ENCODE results near the gene SRF. TPM values are rescaled to one million over a fixed set of nuclear protein-coding genes. Genes with fewer than 3 reads are reported as not detected.

SRF gene
- total and polyA plus RNA-seq, 2 donors (not counting 3 experiments of a cell fraction or from before 2014, with no cell fraction given) = 34.4 to 55.8 TPM

- FAIRE-seq = no peak
- Histone ChIP-seq H3K27me3 (ENCODE audit: control insufficient read depth in 2 of 2, insufficient read depth in 2 of 2, low read length in 2 of 2) (no peaks in the 10 kb centered on the region), H3K9me1 (replicated peaks; ENCODE audit: control insufficient read depth, extremely low read depth, insufficient read depth, low read length) (no peaks in the 10 kb centered on the region), H3K79me2 (ENCODE audit: control insufficient read depth, insufficient read depth, low read length) (peaks cover 40% of the 10 kb centered on the region), H3K36me3 (ENCODE audit: control insufficient read depth in 2 of 2, extremely low read depth in 1 of 2, insufficient read depth in 2 of 2, low read length in 2 of 2) (peaks cover 13 to 31% of the 10 kb centered on the region in 2 experiments), H4K20me1 (replicated peaks; ENCODE audit: control insufficient read depth, extremely low read depth, insufficient read depth, low read length) (peaks cover 2% of the 10 kb centered on the region), H3K27ac (ENCODE audit: insufficient read depth, low read depth, low read length) (no peak overlapping the region), H3K9me3 (replicated peaks; ENCODE audit: control insufficient read depth, insufficient read depth, low read length) (no peaks in the 10 kb centered on the region), H3K4me3 (replicated peaks in 1 of 3; ENCODE audit: insufficient read depth in 1 of 3, low read depth in 1 of 3, low read length in 3 of 3) (no peak overlapping the region), H2AFZ (ENCODE audit: low read depth, low read length) (no peak overlapping the region), H3K4me2 (ENCODE audit: insufficient read depth, low read length) (no peak overlapping the region), H3K9ac (replicated peaks; ENCODE audit: extremely low read depth, insufficient read depth, low read length) (no peak overlapping the region), H3K4me1 (ENCODE audit: control insufficient read depth, extremely low read depth, insufficient read depth, low read length) (peaks cover 23% of the 10 kb centered on the region)
- BruUV-seq (replicated peaks) = no TSS peak
- intact Hi-C loops (cut with micrococcal nuclease) = loop anchor here (2.0 kb wide), 1 partner anchor 193 kb away; the partner anchor contains the start of gene ZNF318
- dilution Hi-C loops (cut with MboI; ENCODE audit: extremely low pct_ligation_motif_present, low sequenced_read_pairs) = no loop called here
- ChIA-PET CTCF (no interaction called here), POLR2A (no interaction called here)
- TF ChIP-seq GATA2 (IDR thresholded peaks at IDR 0.05; ENCODE audit: insufficient read depth, insufficient read length, low read depth, low read length) (no peak), MYC (IDR thresholded peaks at IDR 0.05; ENCODE audit: low read depth, low read length) (no peak), CTCF (IDR thresholded peaks at IDR 0.05; ENCODE audit: extremely low read depth in 1 of 2, insufficient read depth in 1 of 2, low read depth in 1 of 2, low read length in 2 of 2) (no peak), JUN (IDR thresholded peaks at IDR 0.05; ENCODE audit: borderline replicate concordance, insufficient read depth, insufficient read length, low read depth) (no peak), MAX (IDR thresholded peaks at IDR 0.05; ENCODE audit: insufficient read depth, insufficient read length) (no peak), POLR2A (IDR thresholded peaks at IDR 0.05; ENCODE audit: low read depth, low read length) (no peak), FOS (IDR thresholded peaks at IDR 0.05; ENCODE audit: borderline replicate concordance, insufficient read depth, low read length) (no peak), EZH2 (IDR thresholded peaks at IDR 0.05; ENCODE audit: borderline replicate concordance, low read depth, low read length, severe bottlenecking) (no peak), POLR2AphosphoS5 (IDR thresholded peaks at IDR 0.05; ENCODE audit: insufficient read depth, low read depth, low read length) (no peak)
- no peak for DNase-seq (ENCODE audit: low read depth, low spot score)
Measured at GRCh38 chr6:43175676-43176422, 4.8 kb downstream of the SRF start.
